Measurements from ENCODE around the gene MAD1L1. TPM values are rescaled to one million over a fixed set of nuclear protein-coding genes. Genes with fewer than 3 reads are reported as not detected.

MAD1L1 gene
- total RNA-seq, 4 donors from 2014 or later: 18.4 to 39.1 (median 25.7) TPM

- TF ChIP-seq CTCF (IDR thresholded peaks at IDR 0.05): no peak
- DNase-seq (ENCODE audit: low spot score) (no peak), ATAC-seq (ENCODE audit: low FRiP score) (peak; percentile 63)
Measured at GRCh38 chr7:2019711-2020511, 212.8 kb downstream of the MAD1L1 start.

GRCh38 chr7:2019461-2019710 is 213.4 kb downstream of the MAD1L1 start:
- TF ChIP-seq CTCF (IDR thresholded peaks at IDR 0.05): no peak
- ATAC-seq (ENCODE audit: low FRiP score) (no peak), DNase-seq (ENCODE audit: low spot score) (no peak)

- ATAC-seq (ENCODE audit: low FRiP score): peak; percentile 39
- TF ChIP-seq CTCF (IDR thresholded peaks at IDR 0.05): no peak
- DNase-seq (ENCODE audit: low spot score): no peak
Measured at GRCh38 chr7:2018569-2019460, 213.9 kb downstream of the MAD1L1 start.

DNA sequence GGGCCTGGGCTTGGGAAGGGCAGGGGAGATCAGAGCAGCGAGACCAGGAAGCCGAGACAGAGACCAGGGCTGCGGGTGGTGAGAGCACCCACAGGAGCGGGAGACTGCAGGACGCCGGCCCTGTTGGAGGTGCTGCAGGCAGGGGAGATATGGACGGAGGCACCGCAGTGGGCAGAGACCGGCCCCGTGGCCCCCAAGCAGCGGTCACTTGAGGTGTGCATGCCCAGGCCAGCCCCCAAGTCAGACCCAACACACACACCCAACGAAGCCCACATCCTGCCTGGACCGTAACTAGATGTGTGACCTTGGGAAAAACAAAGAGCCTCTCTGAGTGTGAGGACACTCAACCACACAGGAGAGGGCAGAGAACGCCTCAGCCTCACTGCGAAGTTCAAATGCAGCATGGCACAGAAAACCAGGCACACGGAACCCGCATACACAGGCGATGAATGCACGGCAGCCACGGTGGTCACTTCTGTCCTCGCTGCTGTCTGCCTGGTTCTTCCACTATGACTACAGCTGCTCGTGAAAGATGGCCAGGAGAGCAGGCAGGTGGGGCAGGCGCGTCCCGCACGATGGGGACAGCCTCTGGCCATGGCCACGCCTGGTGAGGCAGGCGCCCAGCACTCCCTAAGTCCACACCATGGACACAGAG is 214.7 kb downstream of the MAD1L1 start:
- DNase-seq (ENCODE audit: low spot score): no peak
- no peak for TF ChIP-seq CTCF (IDR thresholded peaks at IDR 0.05)
- ATAC-seq (ENCODE audit: low FRiP score): no peak

GRCh38 chr7:2017481-2017891 is 215.3 kb downstream of the MAD1L1 start:
- DNase-seq (ENCODE audit: low spot score) (no peak), ATAC-seq (ENCODE audit: low FRiP score) (no peak)
- no peak for TF ChIP-seq CTCF (IDR thresholded peaks at IDR 0.05)

GRCh38 chr7:2016761-2017480 is 215.8 kb downstream of the MAD1L1 start:
- TF ChIP-seq CTCF (IDR thresholded peaks at IDR 0.05): no peak
- DNase-seq (ENCODE audit: low spot score) (no peak), ATAC-seq (ENCODE audit: low FRiP score) (no peak)
